ENCODE results near the gene MDM2. TPM values are rescaled to one million over a fixed set of nuclear protein-coding genes. Genes with fewer than 3 reads are reported as not detected.

Gene MDM2
- total RNA-seq: 270 and 276 TPM in 2 replicates
- 12.2 and 16.7 TPM in 2 replicates for polyA plus RNA-seq
- polyA plus RNA-seq (2011; cell fraction: cytosol; rRNA removed): 19.5 and 20.9 TPM in 2 replicates
- polyA plus RNA-seq (2011; cell fraction: nucleus; rRNA removed): 92.1 and 112 TPM in 2 replicates
- 88.0 and 129 TPM in 2 replicates for polyA plus RNA-seq (2012)
- polyA minus RNA-seq: 121 and 123 TPM in 2 replicates
- 37.3 TPM for polyA minus RNA-seq (2011; cell fraction: cytosol; rRNA and poly(A)+ RNA removed)
- 167 and 236 TPM in 2 replicates for polyA minus RNA-seq (2011; cell fraction: nucleus; rRNA and poly(A)+ RNA removed)
- Bru-seq, nascent RNA: percentile 99 among the genes with signal in this experiment
- percentile 99 among the genes with signal in this experiment for BruChase-seq, experiment 1, labeled RNA remaining after a 6-hour chase
- percentile 100 among the genes with signal in this experiment for BruChase-seq, experiment 2, labeled RNA remaining after a 2-hour chase
- long read RNA-seq, partial matches to known transcripts: 4 of 24 reads
- long read RNA-seq, other reads (novel, unspliced or antisense): 18 of 24 reads

GRCh38 chr12:68807576-68808387 lies at the start of gene MDM2:
Gene MDM2 (plus strand): TSS chr12:68808177. CDS start chr12:68808478, 301 bp downstream.
- Histone ChIP-seq H3K27ac (ENCODE audit: insufficient read depth, low read depth, low read length) (peak within 1 kb of the TSS; percentile 82), H3K4me2 (ENCODE audit: insufficient read depth, low read length) (peak within 1 kb of the TSS; percentile 65), H4K20me1 (replicated peaks; ENCODE audit: control insufficient read depth, extremely low read depth, insufficient read depth, low read length) (peaks cover 9% of the 10 kb centered on the region), H3K27me3 (ENCODE audit: control insufficient read depth in 2 of 2, insufficient read depth in 2 of 2, low read length in 2 of 2) (no peaks in the 10 kb centered on the region), H3K4me3 (replicated peaks in 1 of 3; ENCODE audit: insufficient read depth in 1 of 3, low read depth in 1 of 3, low read length in 3 of 3) (peak within 1 kb of the TSS; percentile 57 to 82 (median 68)), H3K4me1 (ENCODE audit: control insufficient read depth, extremely low read depth, insufficient read depth, low read length) (peaks cover 3% of the 10 kb centered on the region), H3K9me1 (replicated peaks; ENCODE audit: control insufficient read depth, extremely low read depth, insufficient read depth, low read length) (no peaks in the 10 kb centered on the region), H3K9me3 (replicated peaks; ENCODE audit: control insufficient read depth, insufficient read depth, low read length) (no peaks in the 10 kb centered on the region), H3K36me3 (ENCODE audit: control insufficient read depth in 2 of 2, extremely low read depth in 1 of 2, insufficient read depth in 2 of 2, low read length in 2 of 2) (peaks cover 0 to 12% of the 10 kb centered on the region in 2 experiments), H3K9ac (replicated peaks; ENCODE audit: extremely low read depth, insufficient read depth, low read length) (peak within 1 kb of the TSS; percentile 95), H2AFZ (ENCODE audit: low read depth, low read length) (peak within 1 kb of the TSS; percentile 54), H3K79me2 (ENCODE audit: control insufficient read depth, insufficient read depth, low read length) (peaks cover 43% of the 10 kb centered on the region)
- TF ChIP-seq MYC (IDR thresholded peaks at IDR 0.05; ENCODE audit: low read depth, low read length) (no peak), JUN (IDR thresholded peaks at IDR 0.05; ENCODE audit: borderline replicate concordance, insufficient read depth, insufficient read length, low read depth) (no peak), POLR2AphosphoS5 (IDR thresholded peaks at IDR 0.05; ENCODE audit: insufficient read depth, low read depth, low read length) (peak; percentile 91), POLR2A (IDR thresholded peaks at IDR 0.05; ENCODE audit: low read depth, low read length) (peak; percentile 73), CTCF (IDR thresholded peaks at IDR 0.05; ENCODE audit: extremely low read depth in 1 of 2, insufficient read depth in 1 of 2, low read depth in 1 of 2, low read length in 2 of 2) (peak; percentile 83 to 87), GATA2 (IDR thresholded peaks at IDR 0.05; ENCODE audit: insufficient read depth, insufficient read length, low read depth, low read length) (no peak)
- TF ChIP-seq, protein P1, sequence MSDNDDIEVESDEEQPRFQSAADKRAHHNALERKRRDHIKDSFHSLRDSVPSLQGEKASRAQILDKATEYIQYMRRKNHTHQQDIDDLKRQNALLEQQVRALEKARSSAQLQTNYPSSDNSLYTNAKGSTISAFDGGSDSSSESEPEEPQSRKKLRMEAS (IDR thresholded peaks at IDR 0.05; ENCODE audit: insufficient read depth, insufficient read length): peak; percentile 3
- BruUV-seq (replicated peaks): no TSS peak
- dilution Hi-C loops (cut with MboI; ENCODE audit: extremely low pct_ligation_motif_present, low sequenced_read_pairs): no loop called here
- ChIA-PET CTCF (interaction anchor here (0.9 to 3.0 kb wide), 12 partner anchors 12 to 243 kb away, joined by 3 to 35 read pairs (median 4); partner anchors contain the start of gene SLC35E3), POLR2A (interaction anchor here (0.6 to 3.0 kb wide), 6 partner anchors 10 to 62 kb away, joined by 3 to 21 read pairs (median 6); partner anchors contain the start of gene SLC35E3)
- intact Hi-C loops (cut with micrococcal nuclease): loop anchor here (1.0 to 10.0 kb wide), 9 partner anchors 15 to 583 kb away; partner anchors contain the start of genes IL26, MDM1, NUP107 and RAP1B
- FAIRE-seq (peak; percentile 77), DNase-seq (ENCODE audit: low read depth, low spot score) (peak; percentile 88)
